Thoracic aorta (tissue), 2 donors: ENCODE data around the gene PRPS1. TPM values are rescaled to one million over a fixed set of nuclear protein-coding genes. Genes with fewer than 3 reads are reported as not detected.
A peak's percentile ranks its signal among the peaks of the same experiment; 100 is the strongest.

Experiments used
- ATAC-seq: fragments of 150-250 bp; one replicate; pipeline ENCODE4 v1.8.0; 2017; ENCODE audit warnings: low read depth; ENCODE audit not compliant: insufficient number of reproducible peaks, low FRiP score
- DNase-seq: peaks from one replicate; pipeline ENCODE4 v3.0.0-alpha.2; 2020; ENCODE audit warnings: low spot score
- H3K27ac ChIP-seq, 2 donors: fragments of 200-600 bp; sonication (generic); 1 replicate in 1 of 2; 2 replicates in 1 of 2; pipeline ENCODE4 v1.5.1; 2016; ENCODE audit warnings: mild to moderate bottlenecking in 2 of 2, moderate library complexity in 2 of 2
- H3K27me3 ChIP-seq: fragments of 200-600 bp; sonication (generic); replicated peaks from 2 replicates; pipeline ENCODE4 v1.6.0; 2016; ENCODE audit warnings: mild to moderate bottlenecking; ENCODE audit not compliant: insufficient read depth
- H3K36me3 ChIP-seq: fragments of 200-600 bp; sonication (generic); one replicate; pipeline ENCODE4 v1.5.1; 2016
- H3K4me1 ChIP-seq, 2 donors: fragments of 200-600 bp; sonication (generic); 1 replicate in 1 of 2; 2 replicates in 1 of 2; pipeline versions ENCODE4 v1.5.1 to v1.6.0; 2016; ENCODE audit warnings: low read depth in 2 of 2, mild to moderate bottlenecking in 1 of 2; ENCODE audit not compliant: control insufficient read depth in 1 of 2
- H3K4me3 ChIP-seq: fragments of 200-600 bp; sonication (generic); 2 replicates; pipeline ENCODE4 v1.5.1; 2016; ENCODE audit warnings: mild to moderate bottlenecking
- H3K9me3 ChIP-seq: fragments of 200-600 bp; sonication (generic); 2 replicates; pipeline ENCODE4 v1.5.1; 2016
- total RNA-seq, 2 donors: library from RNA; depleted of rRNA; stranded (reverse); fragments of >200 nt; gene quantifications; one replicate each; pipeline versions ENCODE4 v1.1.0 to v1.2.3, GENCODE V29; 2016
- TF ChIP-seq, protein P1 (sequence below): fragments of 200-600 bp; sonication (generic); IDR thresholded peaks from one replicate; pipeline ENCODE4 v1.5.1; 2019; ENCODE audit warnings: antibody characterized with exemption

The PRPS1 gene
- total RNA-seq = 10 to 100 TPM; 31.7 to 34.0 TPM

DNA sequence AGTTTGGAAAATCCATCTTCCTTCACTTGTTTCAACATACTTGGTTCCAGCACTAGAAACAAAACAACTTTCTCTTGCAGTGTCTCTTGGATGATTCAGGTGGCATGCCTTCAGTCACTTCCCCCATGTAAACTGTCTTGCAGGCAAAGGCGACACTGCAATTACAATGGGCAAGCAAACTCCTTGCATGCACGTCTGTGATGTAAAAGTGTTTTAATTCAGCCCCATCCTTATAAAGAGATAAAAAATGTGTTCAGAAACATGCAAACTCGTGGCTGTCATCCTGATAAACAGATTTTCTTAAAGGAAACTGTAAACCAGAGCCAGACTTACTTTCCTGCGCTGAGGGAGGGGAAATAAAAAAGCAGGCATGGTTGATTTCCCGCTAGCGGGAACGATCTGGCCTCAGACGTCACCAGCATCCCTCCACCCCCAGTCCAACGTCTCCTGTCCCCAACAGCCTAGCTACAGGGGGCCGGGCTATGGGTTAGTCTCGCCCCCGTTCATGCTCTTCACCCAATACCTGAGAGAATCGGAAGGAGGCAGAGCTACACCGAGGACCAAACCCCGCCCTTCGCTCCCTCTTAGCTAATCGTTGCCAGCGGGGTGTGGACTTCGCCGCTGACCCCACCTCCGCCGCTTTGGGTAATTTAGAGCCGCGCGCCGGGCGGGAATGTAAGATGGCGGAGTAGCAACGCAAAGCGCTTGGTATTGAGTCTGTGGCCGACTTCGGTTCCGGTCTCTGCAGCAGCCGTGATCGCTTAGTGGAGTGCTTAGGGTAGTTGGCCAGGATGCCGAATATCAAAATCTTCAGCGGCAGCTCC is at the start of gene PRPS1:
TSS of gene PRPS1 (plus strand) at position 673 of the 824 bp plus-strand sequence. CDS start at position 792, 119 bp downstream.
- DNase-seq = peak; percentile 67
- TF ChIP-seq, protein P1, sequence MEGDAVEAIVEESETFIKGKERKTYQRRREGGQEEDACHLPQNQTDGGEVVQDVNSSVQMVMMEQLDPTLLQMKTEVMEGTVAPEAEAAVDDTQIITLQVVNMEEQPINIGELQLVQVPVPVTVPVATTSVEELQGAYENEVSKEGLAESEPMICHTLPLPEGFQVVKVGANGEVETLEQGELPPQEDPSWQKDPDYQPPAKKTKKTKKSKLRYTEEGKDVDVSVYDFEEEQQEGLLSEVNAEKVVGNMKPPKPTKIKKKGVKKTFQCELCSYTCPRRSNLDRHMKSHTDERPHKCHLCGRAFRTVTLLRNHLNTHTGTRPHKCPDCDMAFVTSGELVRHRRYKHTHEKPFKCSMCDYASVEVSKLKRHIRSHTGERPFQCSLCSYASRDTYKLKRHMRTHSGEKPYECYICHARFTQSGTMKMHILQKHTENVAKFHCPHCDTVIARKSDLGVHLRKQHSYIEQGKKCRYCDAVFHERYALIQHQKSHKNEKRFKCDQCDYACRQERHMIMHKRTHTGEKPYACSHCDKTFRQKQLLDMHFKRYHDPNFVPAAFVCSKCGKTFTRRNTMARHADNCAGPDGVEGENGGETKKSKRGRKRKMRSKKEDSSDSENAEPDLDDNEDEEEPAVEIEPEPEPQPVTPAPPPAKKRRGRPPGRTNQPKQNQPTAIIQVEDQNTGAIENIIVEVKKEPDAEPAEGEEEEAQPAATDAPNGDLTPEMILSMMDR = no peak
- peak; percentile 99 for ATAC-seq
- Histone ChIP-seq H3K27me3 (no peaks in the 10 kb centered on the region), H3K9me3 (no peaks in the 10 kb centered on the region), H3K36me3 (no peaks in the 10 kb centered on the region), H3K27ac (peak within 1 kb of the TSS; percentile 79 to 80), H3K4me3 (peak within 1 kb of the TSS; percentile 83), H3K4me1 (peaks cover 0 to 5% of the 10 kb centered on the region in 2 donors)

DNA sequence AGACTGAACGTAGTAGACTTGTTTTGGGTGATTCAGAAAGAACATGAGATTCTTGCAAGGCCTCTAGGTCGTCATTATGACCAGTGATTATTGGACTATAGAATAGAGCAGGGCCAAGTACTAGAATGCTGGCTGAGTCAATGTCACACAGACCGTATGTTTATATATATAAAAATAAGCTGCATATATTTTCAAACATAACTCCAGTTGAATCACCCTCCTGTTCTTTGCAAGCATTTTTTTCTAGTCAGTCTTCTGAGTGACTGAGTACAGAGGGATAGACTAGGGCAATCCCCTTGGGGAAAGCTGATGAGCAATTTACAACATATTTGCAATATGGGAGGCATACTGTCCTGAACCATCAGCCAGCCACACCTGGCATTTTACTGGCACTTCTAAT is 48.4 kb upstream of the PRPS1 start:
- Histone ChIP-seq H3K36me3 (no peaks in the 10 kb centered on the region), H3K27me3 (no peaks in the 10 kb centered on the region), H3K27ac (no peak overlapping the region), H3K4me1 (no peaks in the 10 kb centered on the region), H3K9me3 (no peaks in the 10 kb centered on the region), H3K4me3 (no peak overlapping the region)
- TF ChIP-seq, protein P1 = no peak
- ATAC-seq (no peak), DNase-seq (no peak)

DNA sequence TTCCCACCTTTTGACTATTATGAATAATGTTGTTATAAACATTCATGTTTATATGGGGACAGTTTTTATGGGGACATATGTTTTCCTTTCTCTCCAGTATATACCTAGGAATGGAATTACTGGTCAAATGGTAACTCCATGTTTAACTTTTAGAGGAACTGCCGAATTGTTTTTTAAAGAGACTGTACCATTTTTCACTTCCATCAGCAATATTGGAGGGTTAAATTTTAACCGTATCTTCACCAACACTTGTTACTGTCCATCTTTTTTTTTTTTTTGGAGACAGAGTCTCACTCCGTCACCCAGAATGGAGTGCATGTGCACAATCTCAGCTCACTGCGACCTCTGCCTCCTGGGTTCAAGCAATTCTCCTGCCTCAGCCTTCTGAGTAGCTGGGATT is 46.4 kb upstream of the PRPS1 start:
- DNase-seq (no peak), ATAC-seq (no peak)
- Histone ChIP-seq H3K4me3 (no peak overlapping the region), H3K27me3 (no peaks in the 10 kb centered on the region), H3K36me3 (no peaks in the 10 kb centered on the region), H3K27ac (no peak overlapping the region), H3K9me3 (no peaks in the 10 kb centered on the region), H3K4me1 (no peaks in the 10 kb centered on the region)
- TF ChIP-seq, protein P1 = no peak

DNA sequence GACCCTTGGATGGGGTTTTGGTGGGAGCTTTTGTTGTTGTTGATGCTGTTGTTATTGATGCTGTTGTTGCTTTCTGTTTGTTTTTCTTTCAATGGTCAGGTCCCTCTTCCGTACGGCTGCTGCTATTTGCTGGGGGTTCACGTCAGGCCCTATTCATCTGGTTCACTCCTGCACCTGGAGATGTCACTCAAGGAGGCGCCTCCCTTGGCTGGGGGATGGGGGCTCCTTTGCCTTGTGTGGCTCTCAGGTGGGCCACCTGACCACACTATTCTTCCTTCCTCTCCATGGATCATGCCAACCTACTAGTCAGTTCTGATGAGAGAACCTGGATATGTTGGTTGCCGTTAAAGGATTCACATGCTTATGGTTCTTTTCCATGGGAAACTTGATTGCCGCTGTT is 39.1 kb upstream of the PRPS1 start:
- Histone ChIP-seq H3K4me3 (no peak overlapping the region), H3K4me1 (no peaks in the 10 kb centered on the region), H3K27ac (no peak overlapping the region), H3K27me3 (no peaks in the 10 kb centered on the region), H3K36me3 (no peaks in the 10 kb centered on the region), H3K9me3 (no peaks in the 10 kb centered on the region)
- TF ChIP-seq, protein P1 = no peak
- DNase-seq (no peak), ATAC-seq (no peak)

DNA sequence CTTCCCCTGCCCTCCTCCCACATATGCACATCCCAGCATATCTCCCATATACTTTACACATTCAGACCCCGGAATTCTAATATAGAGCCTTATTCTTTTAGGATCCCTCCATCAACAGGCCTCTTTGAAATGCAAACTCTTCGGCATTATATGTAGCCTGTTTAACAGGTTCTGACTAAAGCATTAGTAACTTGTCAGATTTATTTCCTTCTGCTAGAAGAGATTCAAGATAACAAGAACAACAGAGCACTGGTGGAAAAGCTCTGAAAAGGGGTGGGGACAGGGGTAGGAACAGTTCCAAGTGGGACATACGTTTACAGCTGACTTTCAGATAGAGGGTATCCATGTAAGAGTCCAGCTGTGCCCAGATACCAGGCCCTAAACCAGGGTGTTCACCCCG is 31.7 kb upstream of the PRPS1 start:
- no peaks in the 10 kb centered on the region for H3K27me3 ChIP-seq
- H3K9me3 ChIP-seq = no peaks in the 10 kb centered on the region
- H3K27ac ChIP-seq = no peak overlapping the region
- DNase-seq = no peak
- no peak overlapping the region for H3K4me3 ChIP-seq
- no peaks in the 10 kb centered on the region for H3K36me3 ChIP-seq
- no peaks in the 10 kb centered on the region for H3K4me1 ChIP-seq
- no peak for ATAC-seq
- TF ChIP-seq, protein P1 = no peak
